GM12878 (cell line): ENCODE measurements around the gene KIF4B. TPM values are rescaled to one million over a fixed set of nuclear protein-coding genes. Genes with fewer than 3 reads are reported as not detected.

Experiments
- ATAC-seq: fragments of 200-7000 bp; cut with Tn5 transposase; 3 replicates; pipeline ENCODE4 v1.9.1; 2020; ENCODE audit warnings: mild to moderate bottlenecking, moderate library complexity
- BruUV-seq: library from RNA; stranded (reverse); fragments of 400-500 nt; replicated peaks from 2 replicates; lab custom pipeline; 2021; lab: Mats Ljungman, UMichigan
- CTCF ChIA-PET: fragments of 300-600 bp; sonication (Branson Sonifier 250); formaldehyde crosslinking; extraction: SDS; loops from one replicate; lab custom pipeline; 2021; ENCODE audit warnings: inconsistent platforms; lab: Yijun Ruan, JAX
- POLR2A ChIA-PET: fragments of 350-600 bp; formaldehyde crosslinking; extraction: SDS; loops from one replicate; lab custom pipeline; 2021; ENCODE audit warnings: inconsistent platforms; lab: Charles Lee
- RAD21 ChIA-PET: fragments of 300-600 bp; sonication (Branson Sonifier 250); formaldehyde crosslinking; loops from one replicate; lab custom pipeline; 2023; ENCODE audit warnings: antibody characterized with exemption; ENCODE audit not compliant: unreplicated experiment; lab: Charles Lee
- SMC1A ChIA-PET: fragments of 300-600 bp; sonication (Branson Sonifier 250); formaldehyde crosslinking; loops from one replicate; lab custom pipeline; 2023; ENCODE audit not compliant: unreplicated experiment, uncharacterized antibody; lab: Charles Lee
- DNase-seq: peaks from one replicate; pipeline ENCODE4 v3.0.0-alpha.2; 2011; ENCODE audit warnings: low read depth, low spot score
- FAIRE-seq: peaks from 3 replicates; lab custom pipeline; 2011; peaks lifted over from hg19 to GRCh38; lab: Jason Lieb, UNC
- H2AFZ ChIP-seq: 2 replicates; pipeline ENCODE4 v1.6.0; 2011; ENCODE audit warnings: low read depth, low read length, control low read depth; ENCODE audit not compliant: control insufficient read depth
- H3K27ac ChIP-seq: 2 replicates; pipeline ENCODE4 v1.5.1; 2011; ENCODE audit warnings: control low read depth; ENCODE audit not compliant: control insufficient read depth, insufficient read depth
- H3K27me3 ChIP-seq, 2 experiments: replicated peaks in 1 of 2; 2 replicates each; pipeline versions ENCODE4 v1.6.0 to v1.6.1; 2011; ENCODE audit warnings: low read length in 1 of 2; ENCODE audit not compliant: control insufficient read depth in 2 of 2, insufficient read depth in 2 of 2
- H3K36me3 ChIP-seq, 2 experiments: 2 replicates each; pipeline ENCODE4 v1.5.1; 2011; ENCODE audit warnings: low read length in 1 of 2; ENCODE audit not compliant: control insufficient read depth in 2 of 2, insufficient read depth in 2 of 2
- H3K4me1 ChIP-seq: 2 replicates; pipeline ENCODE4 v1.6.1; 2011; ENCODE audit warnings: mild to moderate bottlenecking, low read length, moderate library complexity, mixed read lengths; ENCODE audit not compliant: control insufficient read depth, insufficient read depth
- H3K4me2 ChIP-seq: 2 replicates; pipeline ENCODE4 v1.6.0; 2011; ENCODE audit warnings: control low read depth; ENCODE audit not compliant: control insufficient read depth, insufficient read depth
- H3K4me3 ChIP-seq: fragments of 200-600 bp; sonication (generic); 2 replicates; pipeline ENCODE4 v1.5.1; 2016
- H3K79me2 ChIP-seq: 2 replicates; pipeline ENCODE4 v1.6.0; 2011; ENCODE audit warnings: low read length; ENCODE audit not compliant: control insufficient read depth, insufficient read depth
- H3K9ac ChIP-seq: 2 replicates; pipeline ENCODE4 v1.8.0; 2011; ENCODE audit warnings: low read length, control low read depth, mixed read lengths; ENCODE audit not compliant: control insufficient read depth, insufficient read depth
- H3K9me3 ChIP-seq: replicated peaks from 3 replicates; pipeline ENCODE4 v1.5.1; 2011; ENCODE audit warnings: mild to moderate bottlenecking, low read length; ENCODE audit not compliant: control insufficient read depth, insufficient read depth
- H4K20me1 ChIP-seq: 2 replicates; pipeline ENCODE4 v1.6.0; 2011; ENCODE audit not compliant: control insufficient read depth, insufficient read depth
- CBX3 ChIP-seq: fragments of 200-600 bp; sonication (generic); IDR thresholded peaks from 2 replicates; pipeline ENCODE4 v1.6.1; 2016; ENCODE audit warnings: low read depth, borderline replicate concordance
- CEBPB ChIP-seq, 2 experiments: fragments of 150-350 bp in 1 of 2; IDR thresholded peaks; 2 replicates each; pipeline ENCODE4 v1.6.1; 2012 to 2014; ENCODE audit warnings: low read depth in 2 of 2, low read length in 2 of 2, borderline replicate concordance in 1 of 2, inconsistent platforms in 1 of 2
- CEBPZ ChIP-seq: fragments of 150-350 bp; IDR thresholded peaks from 2 replicates; pipeline ENCODE4 v1.6.1; 2016; ENCODE audit warnings: low read depth, low read length
- MEF2B ChIP-seq: fragments of 450-650 bp; IDR thresholded peaks from 2 replicates; pipeline ENCODE4 v1.6.1; 2018; ENCODE audit warnings: mild to moderate bottlenecking, moderate library complexity; ENCODE audit not compliant: partially characterized antibody, poor library complexity, severe bottlenecking
- MYC ChIP-seq: IDR thresholded peaks from 2 replicates; pipeline ENCODE4 v1.6.1; 2011; ENCODE audit warnings: mild to moderate bottlenecking, low read length, moderate library complexity, inconsistent platforms; ENCODE audit not compliant: insufficient read depth, insufficient replicate concordance, insufficient read length, severe bottlenecking
- PAX5 ChIP-seq: IDR thresholded peaks from 2 replicates; pipeline ENCODE4 v1.6.1; 2011; ENCODE audit warnings: low read depth, low read length, borderline replicate concordance
- POLR2AphosphoS5 ChIP-seq: IDR thresholded peaks from 2 replicates; pipeline ENCODE4 v1.6.1; 2011; ENCODE audit warnings: mild to moderate bottlenecking, low read length, inconsistent platforms
- RELA ChIP-seq: fragments of 450-650 bp; IDR thresholded peaks from 2 replicates; pipeline ENCODE4 v1.8.0; 2014; ENCODE audit warnings: borderline replicate concordance; ENCODE audit not compliant: partially characterized antibody
- RFX5 ChIP-seq: IDR thresholded peaks from 2 replicates; pipeline ENCODE4 v1.6.1; 2011; ENCODE audit warnings: low read depth, low read length, improper control_type of control experiment
- SMAD1 ChIP-seq: fragments of 450-650 bp; IDR thresholded peaks from 2 replicates; pipeline ENCODE4 v1.6.1; 2018; ENCODE audit warnings: mild to moderate bottlenecking, low read depth; ENCODE audit not compliant: partially characterized antibody
- SUPT20H ChIP-seq: IDR thresholded peaks from 2 replicates; pipeline ENCODE4 v1.6.1; 2011; ENCODE audit warnings: low read depth, mild to moderate bottlenecking, low read length, moderate library complexity, borderline replicate concordance; ENCODE audit not compliant: control insufficient read depth
- TARDBP ChIP-seq: IDR thresholded peaks from 2 replicates; pipeline ENCODE4 v1.6.1; 2016; ENCODE audit warnings: borderline replicate concordance
- TBL1XR1 ChIP-seq: IDR thresholded peaks from 2 replicates; pipeline ENCODE4 v1.6.1; 2012; ENCODE audit warnings: low read depth, low read length, improper control_type of control experiment
- WRNIP1 ChIP-seq: IDR thresholded peaks from 2 replicates; pipeline ENCODE4 v1.6.1; 2011; ENCODE audit warnings: low read depth, low read length, improper control_type of control experiment, borderline replicate concordance
- ZBED1 ChIP-seq: IDR thresholded peaks from 2 replicates; pipeline ENCODE4 v1.6.1; 2016; ENCODE audit warnings: borderline replicate concordance
- ZNF217 ChIP-seq: fragments of 450-650 bp; IDR thresholded peaks from 2 replicates; pipeline ENCODE4 v1.6.1; 2017; ENCODE audit warnings: antibody characterized with exemption, mild to moderate bottlenecking
- whole genome bisulfite sequencing: methylation state at CpG from one replicate; pipeline ENCODE4 v1.1.6; 2016; ENCODE audit warnings: low lambda C conversion rate; ENCODE audit not compliant: insufficient replicate concordance, insufficient coverage; ENCODE audit errors: missing lambda C conversion rate; 5-methylcytosine and 5-hydroxymethylcytosine counted together
- in situ Hi-C: fragments of 300-500 bp; cut with MboI; formaldehyde crosslinking; loops from 9 replicates; pipeline ENCODE4 v1.14.3; 2018; ENCODE audit warnings: mixed read lengths
- intact Hi-C: fragments of 100-400 bp; cut with micrococcal nuclease; formaldehyde crosslinking; loops from one replicate; pipeline ENCODE4 v1.14.2; 2022; ENCODE audit not compliant: unreplicated experiment
- polyA plus RNA-seq, 11 experiments: library from polyadenylated mRNA; depleted of rRNA in 4 of 11; unstranded in 6 of 11; stranded (reverse) in 5 of 11; fragments of >200 nt; fragmentation: Nextera tagmentation in 4 of 11; fragmentation: Illumina TruSeq in 1 of 11; extraction: Ambion mirVana in 4 of 11; extraction: Trizol in 1 of 11; gene quantifications; 1 replicate in 1 of 11; 2 replicates in 10 of 11; pipeline versions ENCODE4 v1.2.1 to v1.2.3, GENCODE V29; 2011 to 2016; ENCODE audit warnings: inconsistent platforms in 2 of 11, missing spikeins in 2 of 11, low read depth in 1 of 11
- total RNA-seq, 4 experiments: library from RNA; depleted of rRNA in 3 of 4; stranded (reverse); fragments of >200 nt in 3 of 4; fragmentation: Illumina TruSeq in 1 of 4; extraction: Trizol in 1 of 4; gene quantifications; 2 replicates each; pipeline versions ENCODE4 v1.2.1 to v1.2.3, GENCODE V29; 2013 to 2021
- TF ChIP-seq, protein P1 (sequence below): fragments of 150-350 bp; IDR thresholded peaks from 2 replicates; pipeline ENCODE4 v1.6.1; 2014; ENCODE audit warnings: mild to moderate bottlenecking, low read depth, low read length
- TF ChIP-seq, protein P2 (sequence below): IDR thresholded peaks from 2 replicates; pipeline ENCODE4 v1.6.1; 2011; ENCODE audit warnings: borderline replicate concordance, low read depth, mild to moderate bottlenecking, moderate library complexity, low read length; ENCODE audit not compliant: insufficient read depth, poor library complexity, severe bottlenecking

Gene KIF4B
- total and polyA plus RNA-seq, 10 of the 15 experiments (the other 5 are each of a cell fraction or from before 2014, with no cell fraction given), result 0.02 to 0.20 (median 0.05) TPM; not detected in 4

DNA sequence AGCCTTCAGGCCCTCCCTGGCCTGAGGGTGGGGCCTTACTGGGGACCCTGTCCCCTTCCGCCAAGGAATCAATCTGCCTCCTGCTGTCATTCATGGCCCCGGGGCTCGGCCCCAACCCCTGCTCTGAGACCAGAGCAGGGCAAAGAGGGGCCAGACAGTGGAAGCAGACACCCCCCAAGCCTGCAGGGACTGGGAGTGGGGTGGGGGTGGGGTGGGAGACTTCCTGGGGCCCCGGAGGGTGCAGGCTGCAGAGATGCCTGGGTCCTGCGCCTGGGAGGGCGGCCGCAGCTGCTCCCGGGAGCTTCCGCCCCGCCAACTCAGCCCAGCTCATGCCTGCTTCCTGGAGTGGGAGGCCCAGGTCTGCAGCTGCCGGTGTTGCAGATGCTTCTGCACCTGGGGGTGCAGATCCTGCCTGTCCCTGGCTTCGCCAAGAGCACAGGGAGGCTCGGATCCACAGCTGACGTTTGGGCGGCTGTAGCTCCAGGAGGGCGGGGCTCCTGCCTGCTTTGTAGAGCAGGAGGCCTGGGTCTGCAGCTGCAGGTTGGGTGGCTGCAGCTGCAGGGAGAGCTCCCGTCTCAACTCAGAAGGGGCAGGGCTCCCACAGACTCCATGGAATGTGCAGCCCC, 6.2 kb downstream of the KIF4B start:
- no peaks in the 10 kb centered on the region for H3K27me3 ChIP-seq
- H3K4me2 ChIP-seq, result no peak overlapping the region
- no peak for DNase-seq
- no peaks in the 10 kb centered on the region for H3K9me3 ChIP-seq
- no peaks in the 10 kb centered on the region for H3K79me2 ChIP-seq
- no peaks in the 10 kb centered on the region for H3K36me3 ChIP-seq
- FAIRE-seq, result no peak
- H4K20me1 ChIP-seq, result no peaks in the 10 kb centered on the region
- ChIA-PET CTCF (no interaction called here), SMC1A (no interaction called here), RAD21 (no interaction called here), POLR2A (no interaction called here)
- H2AFZ ChIP-seq, result no peak overlapping the region
- WGBS, result 48% methylated on average over 16 of the region's 17 CpGs
- H3K4me1 ChIP-seq, result no peaks in the 10 kb centered on the region
- intact Hi-C loops, result no loop called here
- H3K9ac ChIP-seq, result no peak overlapping the region
- in situ Hi-C loops, result no loop called here
- no peak overlapping the region for H3K27ac ChIP-seq
- no peak for TF ChIP-seq CEBPB (IDR thresholded peaks at IDR 0.05; ENCODE audit: borderline replicate concordance in 1 of 2, low read depth in 2 of 2, low read length in 2 of 2)
- no peak for TF ChIP-seq CBX3
- no peak for TF ChIP-seq SMAD1
- no peak for TF ChIP-seq PAX5
- TF ChIP-seq, protein P1, sequence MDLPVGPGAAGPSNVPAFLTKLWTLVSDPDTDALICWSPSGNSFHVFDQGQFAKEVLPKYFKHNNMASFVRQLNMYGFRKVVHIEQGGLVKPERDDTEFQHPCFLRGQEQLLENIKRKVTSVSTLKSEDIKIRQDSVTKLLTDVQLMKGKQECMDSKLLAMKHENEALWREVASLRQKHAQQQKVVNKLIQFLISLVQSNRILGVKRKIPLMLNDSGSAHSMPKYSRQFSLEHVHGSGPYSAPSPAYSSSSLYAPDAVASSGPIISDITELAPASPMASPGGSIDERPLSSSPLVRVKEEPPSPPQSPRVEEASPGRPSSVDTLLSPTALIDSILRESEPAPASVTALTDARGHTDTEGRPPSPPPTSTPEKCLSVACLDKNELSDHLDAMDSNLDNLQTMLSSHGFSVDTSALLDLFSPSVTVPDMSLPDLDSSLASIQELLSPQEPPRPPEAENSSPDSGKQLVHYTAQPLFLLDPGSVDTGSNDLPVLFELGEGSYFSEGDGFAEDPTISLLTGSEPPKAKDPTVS, result no peak
- TF ChIP-seq RELA, result no peak
- TF ChIP-seq WRNIP1, result no peak
- TF ChIP-seq RFX5, result no peak
- no peak for TF ChIP-seq ZNF217
- no peak for TF ChIP-seq TBL1XR1
- no peak for TF ChIP-seq TARDBP
- TF ChIP-seq SUPT20H, result no peak
- no peak for TF ChIP-seq MYC
- no peak for TF ChIP-seq CEBPZ
- no peak for TF ChIP-seq MEF2B
- no peak for TF ChIP-seq POLR2AphosphoS5
- TF ChIP-seq, protein P2, sequence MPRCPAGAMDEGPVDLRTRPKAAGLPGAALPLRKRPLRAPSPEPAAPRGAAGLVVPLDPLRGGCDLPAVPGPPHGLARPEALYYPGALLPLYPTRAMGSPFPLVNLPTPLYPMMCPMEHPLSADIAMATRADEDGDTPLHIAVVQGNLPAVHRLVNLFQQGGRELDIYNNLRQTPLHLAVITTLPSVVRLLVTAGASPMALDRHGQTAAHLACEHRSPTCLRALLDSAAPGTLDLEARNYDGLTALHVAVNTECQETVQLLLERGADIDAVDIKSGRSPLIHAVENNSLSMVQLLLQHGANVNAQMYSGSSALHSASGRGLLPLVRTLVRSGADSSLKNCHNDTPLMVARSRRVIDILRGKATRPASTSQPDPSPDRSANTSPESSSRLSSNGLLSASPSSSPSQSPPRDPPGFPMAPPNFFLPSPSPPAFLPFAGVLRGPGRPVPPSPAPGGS, result no peak
- TF ChIP-seq ZBED1, result no peak
- TF ChIP-seq, all 136 proteins: peak for 0
- no peak overlapping the region for H3K4me3 ChIP-seq
- ATAC-seq, result no peak
- no TSS peak for BruUV-seq
